ENCODE results near the gene CHTOP.
"Not testable (repeated sequence)": the region's sequence is repeated elsewhere in the genome, so short reads cannot be mapped to it uniquely, and the experiment has no call there.

Gene CHTOP

GRCh38 chr1:153633754-153634665 is at the start of gene CHTOP:
CHTOP (plus strand) TSS chr1:153634066; CDS start chr1:153636589, 2,523 bp downstream.
- peak; percentile 79 for FAIRE-seq

GRCh38 chr1:153585006-153585405 is 48.9 kb upstream of the CHTOP start:
- DNase-seq (ENCODE audit: low spot score) = no peak
- no peak for FAIRE-seq

More at GRCh38 chr1:153633754-153634665, at the start of gene CHTOP:
- DNase-seq (ENCODE audit: low spot score) = peak; percentile 96

- DNase-seq (ENCODE audit: low spot score) = no peak
- no peak for FAIRE-seq
These were observed 47.5 kb upstream of the CHTOP start for GRCh38 chr1:153586347-153586746.

- no peak for FAIRE-seq
- DNase-seq (ENCODE audit: low spot score) = no peak
These were observed 46.6 kb upstream of the CHTOP start for GRCh38 chr1:153587314-153587713.

GRCh38 chr1:153588033-153588432 is 45.8 kb upstream of the CHTOP start:
- not testable (repeated sequence) for FAIRE-seq; DNase-seq (ENCODE audit: low spot score)

GRCh38 chr1:153588482-153588881 is 45.4 kb upstream of the CHTOP start:
- DNase-seq (ENCODE audit: low spot score) (no peak), FAIRE-seq (no peak)

GRCh38 chr1:153592748-153593147 is 41.1 kb upstream of the CHTOP start:
- no peak for DNase-seq (ENCODE audit: low spot score)
- FAIRE-seq = no peak

- FAIRE-seq (no peak), DNase-seq (ENCODE audit: low spot score) (no peak)
These were observed 36.7 kb upstream of the CHTOP start for GRCh38 chr1:153597206-153597605.

GRCh38 chr1:153598309-153599172 is 35.3 kb upstream of the CHTOP start:
- DNase-seq (ENCODE audit: low spot score) = no peak
- no peak for FAIRE-seq

- FAIRE-seq (no peak), DNase-seq (ENCODE audit: low spot score) (no peak)
These were observed 34.0 kb upstream of the CHTOP start for GRCh38 chr1:153599847-153600246.

GRCh38 chr1:153602749-153603148 is 31.1 kb upstream of the CHTOP start:
- no peak for FAIRE-seq
- DNase-seq (ENCODE audit: low spot score) = no peak

GRCh38 chr1:153606194-153606593 is 27.7 kb upstream of the CHTOP start:
- FAIRE-seq (no peak), DNase-seq (ENCODE audit: low spot score) (no peak)

GRCh38 chr1:153607381-153607780 is 26.5 kb upstream of the CHTOP start:
- peak; percentile 3 for DNase-seq (ENCODE audit: low spot score)
- no peak for FAIRE-seq

GRCh38 chr1:153608089-153608682 is 25.7 kb upstream of the CHTOP start:
- FAIRE-seq (no peak), DNase-seq (ENCODE audit: low spot score) (peak; percentile 61)

- FAIRE-seq = peak; percentile 68
- peak; percentile 93 for DNase-seq (ENCODE audit: low spot score)
These were observed 24.9 kb upstream of the CHTOP start for GRCh38 chr1:153608742-153609584.

GRCh38 chr1:153609585-153609907 is 24.3 kb upstream of the CHTOP start:
- DNase-seq (ENCODE audit: low spot score) (no peak), FAIRE-seq (no peak)

GRCh38 chr1:153610334-153610733 is 23.5 kb upstream of the CHTOP start:
- DNase-seq (ENCODE audit: low spot score) (peak; percentile 18), FAIRE-seq (no peak)

GRCh38 chr1:153610811-153611301 is 23.0 kb upstream of the CHTOP start:
- FAIRE-seq = no peak
- DNase-seq (ENCODE audit: low spot score) = peak; percentile 41

- peak; percentile 32 for FAIRE-seq
- no peak for DNase-seq (ENCODE audit: low spot score)
These were observed 22.5 kb upstream of the CHTOP start for GRCh38 chr1:153611356-153611755.

- FAIRE-seq (no peak), DNase-seq (ENCODE audit: low spot score) (peak; percentile 16)
These were observed 21.6 kb upstream of the CHTOP start for GRCh38 chr1:153612111-153612754.
